ENCODE results near the gene FRMD4B.

GRCh38 chr3:69251078-69251805 is 134.6 kb downstream of the FRMD4B start:
- TF ChIP-seq, protein P1, sequence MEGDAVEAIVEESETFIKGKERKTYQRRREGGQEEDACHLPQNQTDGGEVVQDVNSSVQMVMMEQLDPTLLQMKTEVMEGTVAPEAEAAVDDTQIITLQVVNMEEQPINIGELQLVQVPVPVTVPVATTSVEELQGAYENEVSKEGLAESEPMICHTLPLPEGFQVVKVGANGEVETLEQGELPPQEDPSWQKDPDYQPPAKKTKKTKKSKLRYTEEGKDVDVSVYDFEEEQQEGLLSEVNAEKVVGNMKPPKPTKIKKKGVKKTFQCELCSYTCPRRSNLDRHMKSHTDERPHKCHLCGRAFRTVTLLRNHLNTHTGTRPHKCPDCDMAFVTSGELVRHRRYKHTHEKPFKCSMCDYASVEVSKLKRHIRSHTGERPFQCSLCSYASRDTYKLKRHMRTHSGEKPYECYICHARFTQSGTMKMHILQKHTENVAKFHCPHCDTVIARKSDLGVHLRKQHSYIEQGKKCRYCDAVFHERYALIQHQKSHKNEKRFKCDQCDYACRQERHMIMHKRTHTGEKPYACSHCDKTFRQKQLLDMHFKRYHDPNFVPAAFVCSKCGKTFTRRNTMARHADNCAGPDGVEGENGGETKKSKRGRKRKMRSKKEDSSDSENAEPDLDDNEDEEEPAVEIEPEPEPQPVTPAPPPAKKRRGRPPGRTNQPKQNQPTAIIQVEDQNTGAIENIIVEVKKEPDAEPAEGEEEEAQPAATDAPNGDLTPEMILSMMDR (IDR thresholded peaks at IDR 0.05; ENCODE audit: low read length), result no peak
- no peak for TF ChIP-seq EZH2 (IDR thresholded peaks at IDR 0.05; ENCODE audit: borderline replicate concordance, low read length)

Data from OCI-LY1 (cell line).